Measurements from ENCODE around the gene CNRIP1.
"Not testable (repeated sequence)": the region's sequence is repeated elsewhere in the genome, so short reads cannot be mapped to it uniquely, and the experiment has no call there.

Gene CNRIP1

GRCh38 chr2:68340226-68341061, 20.7 kb upstream of the CNRIP1 start:
- DNase-seq: no peak

GRCh38 chr2:68336192-68336591, 16.4 kb upstream of the CNRIP1 start:
- peak; percentile 78 for DNase-seq

DNA sequence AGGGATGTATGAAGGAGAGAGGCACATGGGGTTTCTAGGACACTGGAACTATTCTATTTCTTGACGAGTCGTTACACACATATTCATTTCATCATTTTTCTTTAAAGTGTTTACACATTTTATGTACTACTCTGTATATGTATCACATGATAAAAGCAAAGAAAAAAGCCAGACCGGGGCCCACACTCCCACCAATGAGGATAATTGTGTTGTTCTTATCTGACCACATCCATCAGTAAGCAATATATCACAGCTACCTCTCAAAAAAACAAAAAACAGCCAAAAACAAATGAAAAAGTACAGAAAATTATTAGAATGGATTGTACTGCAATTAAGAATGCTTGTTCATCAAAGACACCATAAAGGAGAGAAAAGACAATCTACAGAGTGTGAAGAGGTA, 14.2 kb upstream of the CNRIP1 start:
- no peak for DNase-seq

- DNase-seq: no peak
Measured at GRCh38 chr2:68333009-68333408, 13.3 kb upstream of the CNRIP1 start.

GRCh38 chr2:68330691-68331090, 10.9 kb upstream of the CNRIP1 start:
- DNase-seq: peak; percentile 24

DNA sequence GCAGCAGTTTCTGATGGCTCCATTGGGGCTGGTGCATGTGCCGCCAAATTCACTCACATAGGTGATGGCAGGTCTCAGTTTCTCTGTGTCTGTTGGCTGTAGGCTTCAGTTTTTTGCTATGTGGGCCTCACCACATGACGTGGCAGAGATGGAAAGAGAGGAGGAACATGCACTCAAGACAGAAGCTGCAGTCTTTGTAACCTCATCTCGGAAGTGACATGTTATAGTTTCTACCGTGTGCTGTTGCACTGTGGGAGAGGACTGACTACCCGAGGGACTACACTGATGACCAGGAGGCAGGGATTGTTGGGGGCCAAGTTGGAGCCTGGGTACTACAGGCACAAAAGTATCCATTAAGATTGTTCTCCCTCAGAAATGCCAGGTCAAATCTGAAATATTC, 9.2 kb upstream of the CNRIP1 start:
- DNase-seq: no peak

GRCh38 chr2:68325056-68325455, 5.3 kb upstream of the CNRIP1 start:
- no peak for DNase-seq

DNA sequence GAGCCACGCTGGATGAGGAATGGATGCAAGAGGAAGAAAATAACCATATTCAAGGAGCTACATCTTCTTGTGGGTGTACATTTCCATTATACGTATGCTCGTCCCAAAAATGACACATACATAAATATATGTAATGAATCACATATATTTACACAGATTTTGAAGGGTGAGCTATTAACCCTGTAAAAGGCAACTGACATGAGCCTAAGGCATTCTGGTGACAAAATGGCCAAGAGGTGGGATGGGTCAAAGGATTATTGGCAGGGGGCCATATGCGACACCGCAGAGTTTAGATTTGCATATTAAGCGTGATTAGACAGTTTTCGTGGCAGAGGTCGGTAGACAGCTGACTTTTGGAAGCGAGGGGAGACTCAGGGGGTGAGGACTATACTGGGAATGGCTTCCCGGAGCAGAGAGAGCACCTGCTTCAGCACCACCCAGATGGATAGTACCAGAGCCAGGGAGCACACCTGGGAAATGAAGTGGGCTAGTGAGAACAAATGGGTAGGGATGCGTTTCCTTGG, 431 bp upstream of the CNRIP1 start:
- DNase-seq: no peak

DNA sequence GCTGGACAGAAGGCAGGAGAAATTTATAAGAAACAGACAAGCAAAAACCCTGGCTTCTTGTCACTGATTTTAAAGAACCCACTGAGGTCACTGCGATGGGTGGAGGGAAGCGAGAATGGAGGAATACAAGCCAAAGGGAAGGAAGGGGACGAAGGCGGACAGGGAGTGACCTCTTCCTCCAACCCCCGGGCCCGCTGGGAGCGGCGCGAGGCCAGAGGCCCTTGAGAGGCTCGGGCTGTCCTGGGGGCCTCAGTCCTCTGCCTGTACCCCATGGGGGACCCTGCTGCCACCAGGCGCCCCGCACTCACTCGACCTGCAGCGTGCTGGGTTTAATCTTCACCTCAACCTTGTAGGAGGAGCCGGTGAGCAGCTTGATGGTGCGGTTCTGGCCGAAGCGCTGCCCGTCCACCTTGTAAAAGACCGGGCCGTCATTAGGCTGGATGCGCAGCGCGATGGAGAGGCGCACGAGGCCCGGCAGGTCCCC, 793 bp downstream of the CNRIP1 start:
- DNase-seq: no peak

- DNase-seq: no peak
Measured at GRCh38 chr2:68317971-68318913, 1.5 kb downstream of the CNRIP1 start.

GRCh38 chr2:68316111-68316510, 3.6 kb downstream of the CNRIP1 start:
- no peak for DNase-seq

DNA sequence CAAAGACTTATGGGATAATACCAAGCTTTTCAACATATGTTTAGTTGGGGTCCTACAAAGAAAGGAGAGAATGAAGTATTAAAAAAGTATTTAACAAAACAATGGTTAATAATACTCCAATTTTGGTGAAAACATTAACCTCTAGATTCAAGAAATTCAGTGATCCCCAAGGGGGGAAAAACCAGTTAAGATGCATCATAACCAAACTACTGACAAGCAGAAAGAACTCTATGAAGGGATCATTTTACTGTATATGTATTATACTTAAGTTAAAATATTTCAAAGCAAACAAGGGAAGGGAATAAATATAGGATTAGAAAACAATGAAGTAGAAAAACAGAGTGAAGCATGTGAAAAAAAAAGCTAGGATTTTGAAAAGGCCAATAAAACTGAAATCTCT, 8.7 kb downstream of the CNRIP1 start:
- DNase-seq: no peak

GRCh38 chr2:68309426-68309825, 10.3 kb downstream of the CNRIP1 start:
- no peak for DNase-seq

GRCh38 chr2:68303902-68304272, 15.9 kb downstream of the CNRIP1 start:
- not testable (repeated sequence) for DNase-seq

- DNase-seq: no peak
Measured at GRCh38 chr2:68303033-68303901, 16.5 kb downstream of the CNRIP1 start.

DNA sequence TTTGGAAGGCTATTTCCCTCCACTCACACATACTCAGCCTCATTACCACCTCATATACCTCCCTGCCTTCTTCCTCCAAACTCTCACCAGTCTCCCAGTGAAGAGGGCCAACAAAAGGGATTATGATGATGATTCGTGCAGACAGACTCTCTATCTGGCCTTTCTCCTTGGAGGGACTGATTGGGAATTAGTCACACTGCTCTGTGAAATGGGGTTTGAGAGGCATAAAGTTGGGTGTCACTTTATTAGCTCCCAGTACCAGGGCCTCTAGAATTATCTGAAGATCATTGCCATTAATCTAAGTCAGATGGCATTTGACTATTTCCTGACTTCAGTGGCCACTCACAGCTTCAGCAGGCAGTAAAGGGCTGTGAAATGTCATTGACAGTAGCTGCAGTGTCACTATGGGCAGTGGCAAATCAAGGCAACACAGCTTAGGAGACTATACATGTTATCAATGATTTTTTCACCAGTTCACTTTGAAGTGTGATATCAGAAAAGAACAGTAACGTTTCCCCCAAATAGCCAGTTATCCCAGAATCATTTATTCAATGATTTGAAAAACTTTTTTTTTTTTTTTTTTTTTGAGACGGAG, 17.4 kb downstream of the CNRIP1 start:
- peak; percentile 40 for DNase-seq

DNA sequence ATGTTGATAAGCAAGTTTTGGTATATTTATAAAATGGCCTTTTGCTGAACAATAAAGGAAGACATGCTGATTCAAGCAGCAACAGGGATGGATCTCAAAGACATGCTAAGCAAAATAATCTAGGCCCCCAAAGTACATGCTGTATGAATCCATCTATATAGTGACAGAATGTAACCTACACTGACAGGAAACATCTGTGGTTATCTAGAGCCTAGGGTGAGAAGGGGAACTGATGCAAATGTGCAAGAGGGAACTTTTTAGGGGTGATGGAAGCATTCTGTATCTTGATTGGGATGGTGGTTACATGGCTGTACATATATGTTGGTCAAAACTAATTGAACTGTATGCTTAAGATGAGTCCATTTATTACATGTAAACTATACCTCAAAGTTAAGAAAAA, 24.2 kb downstream of the CNRIP1 start:
- no peak for DNase-seq

GRCh38 chr2:68294913-68295312, 24.8 kb downstream of the CNRIP1 start:
- DNase-seq: no peak

DNA sequence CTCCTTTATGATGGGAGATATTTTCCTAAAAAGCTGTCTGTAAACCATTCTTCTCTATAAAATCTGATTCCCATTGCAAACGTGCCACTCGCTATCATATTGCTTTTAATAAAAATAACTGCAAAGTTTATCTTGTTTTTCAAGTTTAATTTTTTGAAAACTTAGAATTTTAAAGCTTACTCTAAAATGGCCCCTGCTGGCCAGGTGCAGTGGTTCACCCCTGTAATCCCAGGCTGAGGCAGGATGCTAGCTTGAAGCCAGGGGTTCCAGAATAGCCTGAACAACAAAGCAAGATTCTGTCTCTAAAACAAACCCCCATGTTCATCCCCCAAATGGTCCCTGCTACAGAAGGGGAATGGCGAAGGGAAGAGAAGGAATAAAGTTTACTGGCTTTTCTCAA, 25.6 kb downstream of the CNRIP1 start:
- no peak for DNase-seq

DNA sequence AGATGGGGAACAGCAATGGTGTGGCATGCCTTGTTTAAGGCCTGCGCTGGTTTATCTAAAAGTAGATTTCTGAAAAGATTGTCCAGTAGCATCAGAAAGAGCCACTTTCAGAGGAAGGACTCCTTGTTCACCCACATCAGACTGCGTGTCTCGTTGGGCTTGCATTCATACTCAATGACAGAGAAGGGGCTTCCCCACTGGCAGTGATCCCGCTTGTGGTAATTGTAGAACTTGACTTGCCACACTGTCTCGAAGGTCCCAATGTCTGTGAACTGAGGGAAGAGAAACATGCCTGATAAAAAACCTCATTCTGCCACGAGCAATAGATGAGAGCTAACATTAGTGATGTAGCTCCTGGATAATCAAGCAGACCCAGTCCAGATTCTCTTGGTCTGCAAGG, 26.0 kb downstream of the CNRIP1 start:
- no peak for DNase-seq

- DNase-seq: no peak
Measured at GRCh38 chr2:68293024-68293423, 26.7 kb downstream of the CNRIP1 start.

- DNase-seq: no peak
Measured at GRCh38 chr2:68292108-68292710, 27.5 kb downstream of the CNRIP1 start.
